DND-41 (cell line): ENCODE results near the gene CFC1.
"Not testable (repeated sequence)": the region's sequence is repeated elsewhere in the genome, so short reads cannot be mapped to it uniquely, and the experiment has no call there.

ENCODE experiments used
- CTCF ChIP-seq: IDR thresholded peaks from 2 replicates; pipeline ENCODE4 v1.5.1; 2012; ENCODE audit warnings: borderline replicate concordance, low read length, moderate library complexity, mild to moderate bottlenecking; ENCODE audit not compliant: poor library complexity, severe bottlenecking; ENCODE audit errors: extremely low read depth
- EZH2 ChIP-seq: IDR thresholded peaks from 3 replicates; pipeline ENCODE4 v1.6.1; 2012; ENCODE audit warnings: borderline replicate concordance, low read depth, mild to moderate bottlenecking, moderate library complexity, low read length, inconsistent platforms; ENCODE audit not compliant: severe bottlenecking

- TF ChIP-seq CTCF, EZH2: not testable (repeated sequence)
Observed at GRCh38 chr2:130588688-130589458, 10.5 kb downstream of the CFC1 start.
